ENCODE data around the gene SUMO3.
"Not testable (repeated sequence)": the region's sequence is repeated elsewhere in the genome, so short reads cannot be mapped to it uniquely, and the experiment has no call there.

Gene SUMO3

DNA sequence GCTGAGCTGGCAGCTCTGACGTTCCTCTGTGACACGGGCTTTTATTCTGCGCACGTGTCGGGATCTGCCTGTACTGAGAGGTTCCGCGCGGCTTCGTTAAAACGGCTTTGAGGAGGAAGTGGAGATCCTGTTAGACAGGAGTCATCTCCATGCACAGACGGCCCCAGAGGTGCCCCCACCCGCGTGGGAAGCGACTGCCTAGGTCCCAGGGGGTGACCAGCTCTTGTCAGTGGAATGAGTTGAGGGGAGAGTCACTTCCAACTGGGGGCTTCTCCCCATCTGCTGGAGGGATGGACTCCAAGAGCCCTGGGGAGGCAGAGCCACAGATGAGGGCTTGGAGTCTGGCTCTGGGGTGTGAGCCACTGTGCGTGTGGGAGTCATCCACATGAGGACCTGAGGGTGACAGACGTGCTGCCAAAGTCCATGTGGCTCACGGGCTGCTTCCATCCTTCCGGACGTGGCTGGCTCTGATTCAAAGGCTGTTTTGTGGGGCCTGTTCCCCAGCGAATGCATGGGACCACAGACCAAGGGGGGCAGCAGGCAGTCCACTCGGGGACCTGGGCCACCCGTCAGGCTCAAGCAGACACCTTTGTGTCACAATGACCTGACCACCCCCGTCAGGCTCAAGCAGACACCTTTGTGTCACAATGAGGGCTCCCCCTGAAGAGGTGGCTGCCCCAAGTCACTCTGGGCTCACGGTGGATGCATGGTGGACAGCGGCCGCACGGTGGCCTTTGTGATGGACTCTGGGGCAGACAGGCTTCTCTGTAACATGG, 28.8 kb upstream of the SUMO3 start:
- DNase-seq (ENCODE audit: low read depth), result peak; percentile 38

DNA sequence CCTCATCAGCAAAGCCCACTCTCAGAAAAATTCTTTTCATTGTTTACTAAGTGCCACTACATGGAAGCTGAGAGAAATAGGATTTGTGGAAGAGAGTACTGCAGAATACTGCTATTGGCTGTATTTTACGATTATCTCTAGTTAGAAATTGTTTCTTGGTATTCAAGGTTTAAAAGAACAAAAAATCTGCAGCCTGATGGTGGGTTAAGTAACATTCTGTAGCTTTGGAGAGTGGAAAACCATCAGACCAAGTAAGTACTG, 28.3 kb upstream of the SUMO3 start:
- DNase-seq (ENCODE audit: low read depth), result no peak

DNA sequence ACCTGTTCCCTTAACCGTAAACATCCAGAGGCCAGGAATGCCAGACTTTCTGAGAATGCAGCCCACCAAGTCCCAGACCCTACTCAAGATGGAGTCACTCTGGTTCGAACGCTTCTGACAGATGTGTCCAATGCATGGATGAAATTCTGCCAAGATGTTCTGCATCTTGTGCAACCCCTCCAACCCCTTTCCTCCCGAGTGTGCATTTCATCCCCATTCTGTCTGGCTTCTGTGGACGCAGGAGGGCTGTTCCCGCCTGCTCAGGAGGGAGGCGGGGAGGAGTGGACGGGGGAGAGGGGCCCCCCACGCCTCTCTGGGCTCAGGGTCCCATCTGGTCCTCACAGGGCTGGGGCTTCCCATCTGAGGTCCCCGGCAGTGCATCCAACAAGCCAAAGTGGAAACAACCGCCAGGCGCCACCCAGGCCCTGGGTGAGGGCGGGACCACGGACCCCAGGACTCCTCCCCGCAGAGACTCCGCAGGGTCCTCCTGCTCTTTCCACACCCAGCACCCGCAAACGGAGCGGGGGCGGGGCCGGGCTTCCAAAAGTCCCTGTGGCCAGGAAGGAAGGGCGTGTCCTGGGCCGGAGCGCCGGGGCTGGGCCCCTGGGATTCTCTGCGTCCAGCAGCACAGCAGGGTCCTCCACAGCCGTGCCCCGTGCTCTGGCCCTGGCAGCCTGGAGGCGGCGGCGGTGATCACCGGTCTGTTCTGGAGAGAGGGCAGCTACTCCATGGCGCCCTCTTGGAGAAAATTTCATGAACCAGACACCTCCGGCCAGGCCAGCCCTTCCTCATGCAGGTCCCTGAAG, 27.8 kb upstream of the SUMO3 start:
- DNase-seq (ENCODE audit: low read depth), result peak; percentile 45

DNA sequence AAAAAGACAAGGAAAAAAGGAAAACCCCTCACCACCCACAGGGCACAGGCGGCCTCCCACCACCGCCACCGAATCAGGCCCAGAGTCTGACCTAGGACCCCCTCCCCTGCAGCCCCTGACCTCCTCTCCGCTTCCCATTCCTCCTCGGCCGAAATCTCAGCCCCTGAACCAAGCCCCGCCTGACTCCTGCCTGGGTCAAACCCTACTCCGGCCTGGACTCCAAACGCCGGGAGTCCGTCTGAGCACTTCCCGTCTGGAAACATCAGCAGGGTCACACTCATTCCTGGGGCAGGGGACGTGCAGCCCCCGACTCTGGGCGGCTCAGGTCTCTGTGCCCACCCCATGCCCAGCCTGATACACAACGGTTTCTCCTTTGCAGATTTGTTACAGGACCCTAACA, 26.4 kb upstream of the SUMO3 start:
- DNase-seq (ENCODE audit: low read depth), result no peak

DNA sequence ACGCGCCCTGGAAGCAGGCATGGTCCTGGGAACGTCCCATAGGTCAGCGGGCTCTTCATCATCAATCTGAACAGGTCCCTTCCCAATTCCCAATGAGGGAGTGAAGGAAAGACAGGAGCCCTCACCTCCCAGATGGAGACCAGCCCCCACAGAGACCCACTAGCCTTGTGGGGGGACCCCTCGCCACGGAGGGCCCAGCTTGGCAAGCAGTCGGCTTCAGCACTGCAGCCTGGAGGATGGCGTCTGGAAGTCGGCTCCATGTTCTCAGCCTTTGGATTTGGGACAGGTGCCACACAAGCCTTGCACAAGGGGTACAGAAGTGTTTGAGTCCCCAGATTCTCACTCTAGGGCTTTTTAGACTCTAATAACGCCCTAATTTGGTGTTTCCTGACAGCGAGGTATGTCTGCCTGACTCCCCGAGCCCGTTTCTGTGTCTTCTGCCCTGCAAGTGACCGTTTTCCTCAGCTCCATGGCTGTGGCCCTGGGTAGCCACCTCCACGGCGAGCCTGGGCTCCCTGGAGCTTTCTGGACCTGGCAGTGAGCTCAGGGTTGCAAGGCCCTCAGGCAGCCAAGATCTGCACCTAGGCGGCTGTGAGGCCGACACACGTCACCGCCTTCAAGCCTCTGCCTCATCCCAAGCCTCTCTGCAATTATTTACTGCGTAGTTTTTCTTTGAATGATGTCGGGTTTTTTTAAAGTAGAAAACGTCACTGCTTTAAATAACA, 25.0 kb upstream of the SUMO3 start:
- no peak for DNase-seq (ENCODE audit: low read depth)

DNA sequence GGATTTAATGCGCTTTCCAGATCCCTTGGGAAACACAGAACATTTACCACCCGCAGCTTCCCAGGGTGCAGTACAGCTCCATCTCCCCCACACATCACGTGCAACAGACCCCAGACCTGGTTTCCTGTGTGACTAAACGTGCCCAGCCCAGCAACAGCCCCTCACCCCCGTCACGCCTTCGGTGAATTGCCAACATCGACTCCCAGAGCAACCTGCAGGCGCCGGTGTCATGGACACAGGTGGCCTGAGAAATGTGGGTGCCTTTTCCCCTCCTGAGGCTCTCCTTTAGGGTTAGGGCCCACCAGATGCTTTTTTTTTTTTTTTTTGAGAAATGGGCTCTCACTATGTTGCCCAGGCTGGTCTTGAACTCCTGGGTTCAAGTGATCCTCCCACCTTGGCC, 24.2 kb upstream of the SUMO3 start:
- DNase-seq (ENCODE audit: low read depth), result no peak

DNA sequence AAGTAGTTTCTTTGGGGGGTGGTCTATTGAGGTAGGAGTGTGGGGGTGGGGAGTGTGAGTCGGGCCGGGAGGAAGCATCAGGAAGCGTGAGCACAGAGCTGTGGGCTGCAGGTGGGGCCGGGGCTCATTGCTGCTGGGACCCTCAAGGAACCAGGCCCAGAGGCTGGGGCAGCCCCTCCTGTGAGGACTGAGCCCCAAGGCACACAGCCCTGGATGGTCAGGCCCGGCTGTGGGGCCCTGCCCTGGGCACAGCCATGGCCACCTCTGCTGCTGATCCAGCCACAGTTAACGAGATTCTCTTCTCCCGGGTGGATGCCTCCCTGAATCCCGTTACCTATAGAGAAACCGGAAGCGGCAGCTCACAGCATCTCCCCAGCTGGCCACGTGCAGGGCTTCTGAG, 22.9 kb upstream of the SUMO3 start:
- no peak for DNase-seq (ENCODE audit: low read depth)

DNA sequence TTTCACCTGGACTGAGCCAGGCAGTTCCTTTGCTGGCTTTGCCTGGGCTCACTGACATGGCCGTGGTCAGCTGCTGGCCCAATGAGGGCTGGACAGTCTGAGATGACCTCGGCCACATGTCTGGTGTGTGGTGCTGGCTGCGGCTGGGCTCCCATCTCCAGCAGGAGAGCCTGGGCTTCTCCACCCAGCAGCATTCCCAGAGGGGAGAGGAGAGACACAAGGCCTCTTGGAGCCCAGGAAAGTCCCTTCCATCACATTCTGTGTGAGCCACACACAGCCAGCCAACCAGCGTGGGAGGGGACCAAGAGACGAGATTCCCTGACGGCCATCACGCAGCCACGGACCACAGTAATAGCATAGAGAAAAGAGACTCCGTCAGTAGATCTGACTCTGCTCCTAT, 21.1 kb upstream of the SUMO3 start:
- no peak for DNase-seq (ENCODE audit: low read depth)

DNA sequence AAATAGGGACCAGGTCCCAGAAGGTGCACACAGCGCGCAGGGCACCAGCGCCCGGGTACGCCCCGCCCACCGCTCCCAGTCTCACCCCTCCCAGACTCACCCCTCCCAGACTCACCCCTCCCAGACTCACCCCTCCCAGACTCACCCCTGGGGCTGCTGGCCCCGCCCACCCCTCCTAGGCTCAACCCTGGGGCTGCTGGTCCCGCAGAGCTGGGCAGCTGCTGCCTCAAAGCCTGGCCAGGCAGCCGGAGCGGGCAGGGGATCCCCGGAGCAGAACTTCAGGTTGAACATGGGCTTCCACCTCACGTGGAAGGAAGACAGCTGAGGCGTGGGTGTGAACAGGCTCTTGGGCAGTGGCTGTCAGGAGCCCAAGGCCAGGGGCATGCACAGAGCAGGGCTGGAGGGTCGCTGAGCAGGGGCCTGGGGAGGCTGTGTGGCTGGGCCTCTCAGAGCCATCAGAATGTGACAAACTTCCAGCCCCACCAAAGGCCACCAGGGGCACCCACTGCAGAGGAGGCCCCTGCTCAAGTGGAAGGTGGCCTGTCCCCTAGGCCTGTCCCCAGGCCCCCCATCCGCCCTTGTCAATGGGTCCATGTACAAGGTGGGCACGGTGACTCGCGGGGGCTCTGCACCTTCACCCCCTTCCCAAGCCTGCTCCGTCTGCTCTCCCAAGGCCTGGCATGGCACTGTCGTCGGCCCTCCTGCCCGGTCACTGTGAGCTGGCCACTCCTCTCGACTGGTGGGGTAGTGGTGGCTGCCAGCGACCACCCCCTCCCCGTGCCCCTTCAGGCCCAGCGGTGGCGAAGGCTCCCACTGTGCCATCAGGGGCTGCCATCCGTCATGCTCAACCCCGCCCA, 20.4 kb upstream of the SUMO3 start:
- DNase-seq (ENCODE audit: low read depth), result no peak

DNA sequence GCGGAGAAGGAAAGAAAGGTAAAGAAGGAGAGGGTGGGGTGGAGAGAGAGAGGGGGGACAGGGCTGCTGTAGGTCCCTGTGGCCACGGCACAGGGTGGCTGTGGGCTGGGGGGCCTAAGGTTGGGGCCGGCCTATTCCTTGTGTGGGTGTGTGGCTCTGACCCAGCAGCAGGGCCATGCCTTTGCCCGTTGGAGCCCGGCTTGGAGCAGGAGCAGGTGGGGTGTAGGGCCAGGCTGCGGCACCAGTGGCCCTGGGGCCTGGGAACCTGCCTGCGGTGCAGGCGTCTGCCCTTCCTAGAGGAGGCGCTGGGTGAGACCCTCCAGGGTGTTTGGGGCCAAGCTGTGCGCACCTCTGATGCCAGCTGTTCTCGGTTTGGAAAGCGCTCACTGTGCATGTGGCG, 19.7 kb upstream of the SUMO3 start:
- no peak for DNase-seq (ENCODE audit: low read depth)

DNA sequence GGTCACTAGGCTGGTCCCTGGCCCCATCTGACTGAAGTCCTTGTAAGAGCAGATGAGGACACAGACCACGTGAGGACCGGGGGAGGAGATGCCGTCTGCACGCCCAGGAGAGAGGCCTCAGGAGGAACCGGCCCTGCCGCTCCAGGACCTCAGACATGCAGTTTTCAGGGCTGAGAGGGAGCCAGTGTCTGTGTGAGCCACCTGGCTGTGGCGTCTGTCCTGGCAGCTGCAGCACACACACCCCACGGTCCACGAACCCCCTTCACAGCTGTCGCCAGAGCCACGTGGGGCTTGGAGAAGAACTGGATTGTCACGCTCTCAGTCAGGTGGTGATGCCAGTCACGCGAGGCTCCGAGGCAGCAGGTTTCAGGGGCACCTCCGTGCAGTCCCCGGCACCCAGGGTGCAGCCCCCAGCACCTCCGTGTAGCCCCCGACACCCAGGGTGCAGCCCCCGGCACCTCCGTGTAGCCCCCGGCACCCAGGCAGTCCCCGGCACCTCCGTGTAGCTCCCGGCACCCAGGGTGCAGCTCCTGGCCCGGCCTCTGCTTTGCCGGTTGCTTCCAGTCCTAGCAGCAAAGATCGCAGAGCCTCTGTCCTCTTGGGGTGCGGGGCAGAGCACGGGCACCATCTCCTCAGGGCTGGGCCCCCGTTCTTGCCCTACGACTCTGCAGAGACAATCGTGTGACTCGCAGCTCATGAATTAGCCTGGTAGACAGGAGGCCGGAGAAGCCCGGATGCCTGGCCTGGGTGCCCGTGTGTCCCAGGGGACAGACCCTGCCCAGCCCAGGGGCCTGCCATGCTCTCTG, 19.0 kb upstream of the SUMO3 start:
- DNase-seq (ENCODE audit: low read depth), result no peak

DNA sequence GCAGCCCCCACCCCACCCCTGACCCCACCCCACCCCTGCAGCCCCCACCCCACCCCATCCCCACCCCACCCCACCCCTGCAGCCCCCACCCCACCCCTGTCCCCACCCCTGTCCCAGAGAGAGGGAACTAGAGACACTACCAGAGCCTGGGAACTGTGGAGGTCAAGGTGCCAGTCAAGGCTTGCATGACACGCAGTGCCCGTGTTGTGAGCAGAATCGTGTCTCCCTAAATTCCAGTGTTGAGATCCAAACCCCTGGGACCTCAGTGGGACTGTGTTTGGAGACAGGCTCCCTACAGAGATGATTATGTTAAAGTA, 18.4 kb upstream of the SUMO3 start:
- DNase-seq (ENCODE audit: low read depth), result no peak

DNA sequence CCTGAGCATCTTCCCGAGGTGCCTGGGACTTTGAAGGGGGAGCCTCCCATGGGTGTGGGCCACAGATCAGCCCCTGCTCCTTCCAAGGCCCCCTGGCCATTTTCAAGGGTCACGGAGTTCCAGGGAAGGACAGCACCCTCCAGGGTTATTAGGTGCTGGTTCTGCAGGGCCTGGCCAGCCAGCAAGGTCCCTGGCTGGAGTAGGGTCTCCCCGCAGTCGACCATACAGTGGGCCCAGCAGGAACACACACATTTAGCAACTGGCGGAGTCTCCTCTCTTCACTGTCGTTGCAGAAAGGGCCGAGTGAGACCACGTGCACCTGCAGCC, 17.7 kb upstream of the SUMO3 start:
- no peak for DNase-seq (ENCODE audit: low read depth)

DNA sequence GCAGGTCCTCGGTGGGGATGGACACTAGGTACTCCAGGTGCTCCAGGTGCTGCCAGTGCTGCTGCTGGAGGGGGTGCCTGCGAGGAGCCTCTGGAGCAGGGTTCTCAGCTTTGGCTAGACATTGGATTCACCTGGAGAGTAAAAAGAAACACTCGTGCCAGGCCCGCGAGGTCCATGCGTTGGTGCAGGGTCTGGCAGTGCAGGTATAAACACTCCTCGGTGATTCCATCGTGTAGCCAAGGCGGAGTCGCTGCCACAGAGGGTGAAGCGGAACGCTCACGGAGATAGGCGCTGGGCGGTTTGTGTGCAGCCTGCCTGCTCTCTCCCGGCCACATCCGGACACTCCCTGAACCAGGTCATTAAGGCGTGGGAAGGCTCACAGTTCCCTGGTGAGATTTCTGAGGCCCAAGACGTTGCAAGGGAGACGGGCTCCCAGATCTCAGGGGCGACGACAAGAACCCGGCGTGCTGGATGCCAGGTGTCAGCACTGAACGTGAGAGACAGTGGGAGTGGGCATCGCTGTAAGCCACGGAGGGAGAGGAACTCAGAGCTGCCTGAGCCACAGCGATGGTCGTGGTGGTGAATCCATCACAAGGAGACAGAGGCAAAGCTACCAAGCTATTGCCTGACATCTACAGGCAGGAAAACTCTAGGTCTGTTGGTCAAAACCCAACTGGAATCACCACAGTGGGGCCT, 17.2 kb upstream of the SUMO3 start:
- no peak for DNase-seq (ENCODE audit: low read depth)

DNA sequence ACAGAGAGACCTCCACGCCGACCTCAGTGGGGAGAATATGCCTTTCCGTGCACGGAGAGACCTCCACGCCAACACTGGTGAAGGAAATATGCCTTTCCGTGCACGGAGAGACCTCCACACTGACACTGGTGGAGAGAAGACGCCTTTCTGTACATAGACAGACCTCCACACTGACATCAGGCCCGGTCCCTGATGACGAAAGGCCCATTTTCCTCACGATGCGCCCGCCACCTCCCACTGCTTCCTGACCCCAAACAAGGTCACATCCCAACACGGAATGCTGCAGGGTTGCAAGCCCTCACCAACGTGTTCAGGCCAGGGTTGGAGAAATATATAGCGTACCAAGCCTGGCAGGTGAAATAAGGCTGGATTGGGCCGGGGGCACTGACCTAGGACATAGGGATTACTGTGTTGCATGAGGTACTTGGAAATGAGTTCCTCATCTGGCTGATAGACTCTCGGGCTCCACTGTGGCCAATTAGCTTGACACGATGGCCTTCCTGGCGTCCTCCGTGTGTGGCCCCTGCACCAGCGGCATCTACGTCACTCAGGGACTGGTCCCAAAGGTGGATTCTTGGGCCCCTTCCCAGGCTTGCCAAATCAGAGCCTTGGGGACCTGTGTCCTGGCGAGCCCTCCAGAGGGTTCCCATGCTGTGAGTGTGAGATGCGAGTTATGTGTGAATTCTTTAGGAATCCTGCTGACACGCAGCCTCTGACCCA, 16.5 kb upstream of the SUMO3 start:
- no peak for DNase-seq (ENCODE audit: low read depth)

DNA sequence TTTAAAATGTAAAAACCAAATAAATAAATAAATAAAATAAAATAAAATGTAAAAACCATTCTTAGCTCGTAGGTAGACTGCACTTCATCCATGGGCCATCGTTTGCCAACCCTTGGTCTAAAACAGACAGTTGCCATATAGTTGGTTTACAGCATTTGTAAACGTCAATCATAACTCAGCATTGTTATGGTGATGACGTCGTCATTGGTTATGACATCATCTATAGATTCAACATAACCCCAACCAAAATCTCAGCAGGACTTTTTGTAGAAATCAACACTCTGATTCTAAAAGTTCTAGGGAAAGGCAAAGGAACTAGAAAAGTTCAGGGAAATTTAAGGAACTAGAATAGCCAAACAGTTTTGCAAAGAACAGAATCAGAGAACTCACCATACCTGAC, 15.8 kb upstream of the SUMO3 start:
- DNase-seq (ENCODE audit: low read depth), result no peak

DNA sequence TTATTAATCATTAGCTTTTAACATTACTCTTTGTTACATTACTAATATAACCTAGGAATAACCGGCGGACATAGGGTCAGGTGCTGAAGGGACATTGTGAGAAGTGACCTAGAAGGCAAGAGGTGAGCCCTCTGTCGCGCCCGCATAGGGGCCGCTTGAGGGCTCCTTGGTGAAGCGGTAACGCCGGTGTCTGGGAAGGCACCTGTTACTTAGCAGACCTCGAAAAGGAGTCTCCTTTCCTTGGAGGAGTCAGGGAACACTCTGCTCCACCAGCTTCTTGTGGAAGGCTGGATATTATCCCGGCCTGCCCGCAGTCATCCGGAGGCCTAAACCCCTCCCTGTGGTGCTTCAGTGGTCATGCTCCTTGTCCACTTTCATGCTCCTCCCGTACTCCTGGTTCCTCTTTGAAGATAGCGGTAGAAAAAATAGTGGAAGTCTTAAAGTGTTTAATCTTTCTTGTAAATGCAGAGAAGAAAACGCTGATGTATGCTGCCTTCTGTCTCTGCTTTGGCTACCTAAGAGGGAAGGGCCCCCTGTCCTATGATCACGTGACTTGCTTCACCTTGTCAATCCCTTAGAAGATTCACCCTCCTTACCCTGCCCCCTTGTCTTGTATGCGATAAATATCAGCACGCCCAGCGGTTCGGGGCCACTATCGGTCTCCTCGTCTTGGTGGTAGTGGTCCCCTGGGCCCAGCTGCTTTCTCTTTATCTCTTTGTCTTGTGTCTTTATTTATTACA, 14.8 kb upstream of the SUMO3 start:
- DNase-seq (ENCODE audit: low read depth), result not testable (repeated sequence)

DNA sequence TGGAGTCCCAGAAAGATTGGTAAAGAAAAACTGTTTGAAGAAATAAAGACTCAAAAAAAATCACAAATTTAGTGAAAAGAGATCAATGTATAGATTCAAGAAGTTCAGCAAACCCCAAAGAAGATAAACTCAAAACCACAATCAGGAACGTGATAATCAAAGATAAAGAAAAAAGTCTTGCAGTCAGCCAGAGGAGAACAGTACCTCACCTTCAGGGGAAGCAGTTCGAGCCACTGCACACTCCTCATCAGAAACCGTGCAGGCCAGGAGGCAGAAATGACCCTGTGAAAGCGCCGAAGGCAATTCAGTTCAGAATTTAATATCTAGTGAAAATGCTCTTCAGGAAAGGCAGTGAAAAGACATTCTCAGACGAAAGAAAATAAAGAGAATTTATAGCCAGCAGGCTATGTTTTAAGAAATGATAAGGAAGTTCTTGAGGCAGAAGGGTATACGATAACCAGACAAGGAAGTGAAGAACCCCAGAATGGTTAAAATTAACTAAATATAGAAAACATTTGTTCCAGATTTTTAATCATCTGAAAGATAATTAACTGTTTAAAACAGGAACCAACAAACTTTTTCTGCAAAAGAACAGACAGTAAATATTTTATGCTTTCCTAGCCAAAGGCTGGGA, 13.5 kb upstream of the SUMO3 start:
- DNase-seq (ENCODE audit: low read depth), result no peak

DNA sequence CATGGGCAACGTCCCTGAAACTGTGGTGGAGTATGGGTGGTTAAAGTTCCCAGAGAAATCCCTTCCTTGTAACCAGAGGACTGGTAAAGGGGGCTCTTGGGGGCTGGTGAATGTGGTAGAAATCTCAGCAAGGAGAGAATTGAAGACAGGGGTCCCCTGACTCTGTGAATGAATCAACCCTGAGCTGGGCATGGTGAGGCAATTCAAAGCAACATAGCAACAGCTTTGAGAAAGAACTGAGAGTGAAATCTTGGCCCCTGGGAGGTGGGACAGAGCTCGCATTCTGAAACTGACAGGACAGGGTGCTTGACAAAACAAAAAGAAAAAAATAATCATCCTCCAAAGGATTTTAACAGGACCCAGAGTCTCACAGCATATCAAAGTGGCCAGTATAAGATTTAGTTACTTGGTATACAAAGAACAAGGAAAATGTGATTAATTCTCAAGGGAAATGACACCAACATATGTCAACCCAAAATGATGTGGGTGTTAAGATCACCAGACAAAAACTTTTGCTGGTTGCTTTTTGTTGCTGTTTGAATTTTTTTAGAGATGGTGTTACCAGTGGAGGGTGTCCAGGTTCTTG, 11.7 kb upstream of the SUMO3 start:
- no peak for DNase-seq (ENCODE audit: low read depth)
